A673 (cell line): ENCODE measurements around the gene PDGFC. TPM values are rescaled to one million over a fixed set of nuclear protein-coding genes. Genes with fewer than 3 reads are reported as not detected.

Source experiments
- BruUV-seq: library from RNA; stranded (reverse); fragments of 400-500 nt; replicated peaks from 2 replicates; lab custom pipeline; 2021; lab: Mats Ljungman, UMichigan
- CTCF ChIA-PET: fragments of 300-600 bp; sonication (Branson Sonifier 250); formaldehyde crosslinking; loops from one replicate; lab custom pipeline; 2022; ENCODE audit warnings: antibody characterized with exemption; lab: Charles Lee
- POLR2A ChIA-PET: fragments of 300-600 bp; sonication (Branson Sonifier 250); formaldehyde crosslinking; loops from one replicate; lab custom pipeline; 2022; ENCODE audit warnings: antibody characterized with exemption; ENCODE audit not compliant: low non-redundant PET; lab: Charles Lee
- DNase-seq: peaks from one replicate; pipeline ENCODE4 v3.0.0-alpha.2; 2015; ENCODE audit warnings: low spot score
- H3K27ac ChIP-seq: fragments of 200-600 bp; sonication (generic); 2 replicates; pipeline ENCODE4 v1.5.1; 2016; ENCODE audit warnings: mixed run types, low read depth, mild to moderate bottlenecking, mixed read lengths, antibody characterized with exemption, low read length; ENCODE audit not compliant: poor library complexity, severe bottlenecking
- H3K27me3 ChIP-seq: fragments of 200-600 bp; sonication (generic); replicated peaks from 2 replicates; pipeline ENCODE4 v1.6.1; 2017; ENCODE audit warnings: mixed run types, low read depth, mild to moderate bottlenecking, mixed read lengths, antibody characterized with exemption, low read length; ENCODE audit not compliant: insufficient read depth, poor library complexity
- H3K36me3 ChIP-seq: fragments of 200-600 bp; sonication (generic); 2 replicates; pipeline ENCODE4 v1.6.1; 2016; ENCODE audit warnings: mixed run types, mild to moderate bottlenecking, mixed read lengths, antibody characterized with exemption, low read length; ENCODE audit not compliant: insufficient read depth, poor library complexity, severe bottlenecking
- H3K4me1 ChIP-seq: fragments of 200-600 bp; sonication (generic); 2 replicates; pipeline ENCODE4 v1.6.1; 2017; ENCODE audit warnings: mixed run types, mild to moderate bottlenecking, mixed read lengths, antibody characterized with exemption, low read length; ENCODE audit not compliant: insufficient read depth, poor library complexity, severe bottlenecking
- H3K4me3 ChIP-seq: fragments of 200-600 bp; sonication (generic); 2 replicates; pipeline ENCODE4 v1.5.1; 2016; ENCODE audit warnings: low read depth, mixed run types, mild to moderate bottlenecking, mixed read lengths, low read length; ENCODE audit not compliant: poor library complexity, severe bottlenecking
- H3K9me3 ChIP-seq: fragments of 200-600 bp; sonication (generic); 2 replicates; pipeline ENCODE4 v1.6.1; 2016; ENCODE audit warnings: mixed run types, low read depth, mild to moderate bottlenecking, mixed read lengths, antibody characterized with exemption, low read length; ENCODE audit not compliant: poor library complexity, severe bottlenecking
- EZH2 ChIP-seq: fragments of 200-600 bp; sonication (generic); IDR thresholded peaks from 2 replicates; pipeline ENCODE4 v1.6.1; 2017; ENCODE audit warnings: borderline replicate concordance, low read depth, mild to moderate bottlenecking, mixed read lengths, antibody characterized with exemption, low read length; ENCODE audit not compliant: poor library complexity, severe bottlenecking
- intact Hi-C: fragments of 100-400 bp; cut with micrococcal nuclease; formaldehyde crosslinking; loops from one replicate; pipeline ENCODE4 v1.10.0; 2022; ENCODE audit not compliant: unreplicated experiment
- total RNA-seq: library from RNA; stranded (reverse); gene quantifications from 2 replicates; pipeline ENCODE4 v1.2.3, GENCODE V29; 2021
- TF ChIP-seq, protein P1 (sequence below): fragments of 300-800, 200-600 bp; sonication (generic); conservative IDR thresholded peaks from 2 replicates; pipeline ENCODE4 v1.5.1; 2017; ENCODE audit warnings: low read depth, mild to moderate bottlenecking, antibody characterized with exemption, low read length, moderate library complexity, mixed read lengths

PDGFC gene
- total RNA-seq, 1 experiment from 2014 or later: 28.0 TPM

DNA sequence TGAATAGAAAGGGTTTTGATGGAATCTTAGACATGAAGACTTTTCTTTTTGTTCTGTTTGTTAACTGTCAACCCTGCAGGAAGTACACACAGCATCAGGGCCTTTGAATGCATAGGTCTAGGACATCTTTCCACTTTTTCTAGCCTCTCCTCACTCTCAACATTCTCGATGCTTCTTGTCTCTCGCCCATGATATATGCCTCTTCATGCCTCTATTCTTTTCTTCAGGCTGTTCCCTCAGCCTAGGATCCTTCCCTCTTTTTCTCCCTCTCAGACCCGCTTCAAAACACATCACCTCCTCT, 9.6 kb downstream of the PDGFC start:
- no TSS peak for BruUV-seq
- TF ChIP-seq, protein P1, sequence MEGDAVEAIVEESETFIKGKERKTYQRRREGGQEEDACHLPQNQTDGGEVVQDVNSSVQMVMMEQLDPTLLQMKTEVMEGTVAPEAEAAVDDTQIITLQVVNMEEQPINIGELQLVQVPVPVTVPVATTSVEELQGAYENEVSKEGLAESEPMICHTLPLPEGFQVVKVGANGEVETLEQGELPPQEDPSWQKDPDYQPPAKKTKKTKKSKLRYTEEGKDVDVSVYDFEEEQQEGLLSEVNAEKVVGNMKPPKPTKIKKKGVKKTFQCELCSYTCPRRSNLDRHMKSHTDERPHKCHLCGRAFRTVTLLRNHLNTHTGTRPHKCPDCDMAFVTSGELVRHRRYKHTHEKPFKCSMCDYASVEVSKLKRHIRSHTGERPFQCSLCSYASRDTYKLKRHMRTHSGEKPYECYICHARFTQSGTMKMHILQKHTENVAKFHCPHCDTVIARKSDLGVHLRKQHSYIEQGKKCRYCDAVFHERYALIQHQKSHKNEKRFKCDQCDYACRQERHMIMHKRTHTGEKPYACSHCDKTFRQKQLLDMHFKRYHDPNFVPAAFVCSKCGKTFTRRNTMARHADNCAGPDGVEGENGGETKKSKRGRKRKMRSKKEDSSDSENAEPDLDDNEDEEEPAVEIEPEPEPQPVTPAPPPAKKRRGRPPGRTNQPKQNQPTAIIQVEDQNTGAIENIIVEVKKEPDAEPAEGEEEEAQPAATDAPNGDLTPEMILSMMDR: no peak
- TF ChIP-seq EZH2: no peak
- DNase-seq: no peak
- Histone ChIP-seq H3K36me3 (no peaks in the 10 kb centered on the region), H3K4me1 (peaks cover 67% of the 10 kb centered on the region), H3K27me3 (no peaks in the 10 kb centered on the region), H3K27ac (no peak overlapping the region), H3K4me3 (no peak overlapping the region), H3K9me3 (no peaks in the 10 kb centered on the region)
- intact Hi-C loops: loop anchor here (10.0 kb wide), 2 partner anchors 297 to 797 kb away; no protein-coding TSS in a partner anchor
- ChIA-PET POLR2A (no interaction called here), CTCF (no interaction called here)

DNA sequence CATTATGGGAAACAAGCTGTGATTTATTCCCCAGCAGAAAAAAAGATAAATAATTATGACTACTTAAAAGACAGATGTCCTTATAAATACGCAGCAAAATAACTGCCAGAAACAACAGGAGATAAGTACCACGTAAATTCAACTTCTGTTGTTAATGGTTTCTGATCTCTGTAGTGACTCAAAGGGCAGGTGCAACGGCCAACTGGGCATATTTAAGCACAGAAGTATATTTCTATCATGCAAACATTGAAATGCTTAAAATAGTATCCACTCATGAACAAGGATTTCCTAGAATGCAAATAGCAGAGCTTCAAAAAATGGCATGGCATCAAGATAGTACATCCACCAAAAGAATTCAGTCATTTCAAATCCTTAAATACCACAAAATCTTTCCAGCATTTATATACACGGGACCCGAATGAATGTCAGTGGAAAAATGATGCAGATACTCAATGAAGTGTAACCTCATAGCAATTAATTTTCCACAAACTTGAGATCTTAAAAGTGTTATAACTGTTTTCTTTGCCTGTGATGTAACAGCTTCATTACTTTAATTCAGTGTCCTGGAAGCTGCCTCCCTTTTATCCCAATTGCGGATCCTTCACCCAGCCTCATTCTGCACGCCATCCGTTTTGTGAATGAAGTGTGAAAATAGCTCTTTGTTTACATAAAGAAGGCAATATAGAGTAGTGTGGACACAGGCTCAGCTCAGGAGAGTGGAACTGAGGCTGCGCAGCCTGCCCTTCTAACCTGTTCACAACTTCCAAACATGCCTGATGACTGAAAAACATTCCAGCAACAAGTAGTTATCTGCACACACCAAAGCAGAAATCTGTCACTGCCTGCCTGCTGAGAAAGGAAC, 10.2 kb downstream of the PDGFC start:
- DNase-seq: no peak
- Histone ChIP-seq H3K27me3 (no peaks in the 10 kb centered on the region), H3K4me1 (peaks cover 66% of the 10 kb centered on the region), H3K9me3 (no peaks in the 10 kb centered on the region), H3K4me3 (no peak overlapping the region), H3K27ac (no peak overlapping the region), H3K36me3 (no peaks in the 10 kb centered on the region)
- CTCF ChIA-PET: no interaction called here
- intact Hi-C loops: loop anchor here (10.0 kb wide), 2 partner anchors 297 to 797 kb away; no protein-coding TSS in a partner anchor
- TF ChIP-seq, protein P1: no peak
- TF ChIP-seq EZH2: no peak
- POLR2A ChIA-PET: no interaction called here
- no TSS peak for BruUV-seq

DNA sequence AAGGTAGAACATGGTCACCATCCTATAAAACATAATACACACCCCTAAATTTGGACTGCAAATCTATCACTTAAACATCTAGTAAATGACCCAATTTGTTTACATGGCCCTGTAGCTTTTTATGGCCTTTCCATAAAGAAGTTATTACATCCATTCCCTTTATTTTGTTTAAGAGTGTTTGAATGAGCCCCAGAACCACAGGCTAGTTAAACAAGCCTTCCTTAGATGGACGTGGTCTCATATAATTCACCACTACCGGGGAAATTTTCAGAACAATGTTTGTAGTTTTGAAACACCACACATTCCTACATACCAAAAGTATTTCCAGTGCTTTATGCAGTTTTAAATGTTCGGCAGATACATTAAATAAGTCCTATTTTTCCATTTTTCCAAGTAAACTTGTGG, 12.3 kb downstream of the PDGFC start:
- Histone ChIP-seq H3K27me3 (no peaks in the 10 kb centered on the region), H3K27ac (no peak overlapping the region), H3K4me1 (peaks cover 75% of the 10 kb centered on the region), H3K9me3 (no peaks in the 10 kb centered on the region), H3K4me3 (no peak overlapping the region), H3K36me3 (no peaks in the 10 kb centered on the region)
- intact Hi-C loops: no loop called here
- DNase-seq: no peak
- ChIA-PET CTCF (no interaction called here), POLR2A (no interaction called here)
- no TSS peak for BruUV-seq
- TF ChIP-seq, protein P1: no peak
- no peak for TF ChIP-seq EZH2
